Measurements from ENCODE around the gene FZD10.

The FZD10 gene

GRCh38 chr12:130212384-130212989 is 50.2 kb downstream of the FZD10 start:
- no peak for DNase-seq (ENCODE audit: low read depth)

GRCh38 chr12:130213249-130213648 is 51.0 kb downstream of the FZD10 start:
- DNase-seq (ENCODE audit: low read depth), result no peak

- DNase-seq (ENCODE audit: low read depth), result no peak
Measured at GRCh38 chr12:130214686-130215395, 52.6 kb downstream of the FZD10 start.
